ENCODE results near the gene GRID1.

DNA sequence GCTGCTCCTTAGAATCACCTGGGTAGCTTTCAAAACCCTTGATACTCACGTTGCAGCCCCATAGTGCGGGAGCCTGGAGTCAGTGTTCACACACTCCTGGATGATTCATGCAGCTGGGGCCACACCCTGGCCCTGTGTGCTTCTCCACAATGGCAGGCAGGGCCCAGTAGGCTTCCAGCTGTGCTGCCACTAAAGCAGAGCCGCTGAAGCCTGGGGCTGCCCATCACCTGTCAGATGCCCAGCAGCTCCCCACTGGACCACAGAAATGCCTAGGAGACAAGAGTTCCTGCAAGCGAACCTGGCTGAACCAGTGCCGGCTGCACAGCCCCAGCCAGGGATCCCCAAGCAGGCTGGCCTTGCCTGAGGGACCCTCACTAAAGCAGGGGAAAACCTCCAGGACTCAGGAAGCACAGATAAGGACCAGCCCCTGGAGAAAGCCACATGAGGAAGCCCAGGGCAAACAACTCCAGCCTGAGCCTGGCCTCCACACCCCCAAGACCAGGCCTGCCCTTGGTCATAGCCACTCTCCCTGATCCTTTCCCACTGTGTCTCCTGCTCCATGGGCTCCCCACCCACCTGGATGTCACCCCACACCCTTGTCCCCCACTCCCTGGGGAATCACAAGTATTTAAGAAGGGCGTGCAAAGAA is 111.9 kb downstream of the GRID1 start:
- TF ChIP-seq EZH2 (IDR thresholded peaks at IDR 0.05) (no peak), POLR2AphosphoS5 (IDR thresholded peaks at IDR 0.05; ENCODE audit: borderline replicate concordance, low read depth, low read length) (no peak), FOXP2 (optimal IDR thresholded peaks at IDR 0.05; ENCODE audit: control extremely low read depth, extremely low read length, insufficient read depth) (no peak)
